GM19468 (cell line): ENCODE results near the gene LTB4R.
A peak's percentile ranks its signal among the peaks of the same experiment; 100 is the strongest.

ENCODE experiments used
- ATAC-seq: cut with Tn5 transposase; IDR thresholded peaks from one replicate; pipeline ENCODE4 v1.9.1; 2021; ENCODE audit warnings: mild to moderate bottlenecking, moderate library complexity, moderate number of reproducible peaks; ENCODE audit not compliant: unreplicated experiment; ENCODE audit errors: extremely low read depth

The LTB4R gene

GRCh38 chr14:24310646-24311604, at the start of gene LTB4R:
LTB4R (plus strand) TSS chr14:24311502; CDS start chr14:24315652, 4,150 bp downstream.
- peak; percentile 44 for ATAC-seq

GRCh38 chr14:24261969-24262327, 49.4 kb upstream of the LTB4R start:
- ATAC-seq, result no peak

GRCh38 chr14:24262821-24263733, 48.2 kb upstream of the LTB4R start, which contains the start of gene TGM1:
TGM1 (minus strand) TSS chr14:24263177; CDS start chr14:24262352, 825 bp downstream.
- ATAC-seq, result no peak

GRCh38 chr14:24263848-24264247, 47.5 kb upstream of the LTB4R start:
- ATAC-seq, result no peak

GRCh38 chr14:24264298-24264697, 47.0 kb upstream of the LTB4R start:
- no peak for ATAC-seq

- ATAC-seq, result no peak
Measured at GRCh38 chr14:24266344-24267244, 44.7 kb upstream of the LTB4R start.

GRCh38 chr14:24267516-24267915, 43.8 kb upstream of the LTB4R start:
- ATAC-seq, result no peak

- no peak for ATAC-seq
Measured at GRCh38 chr14:24268225-24268624, 43.1 kb upstream of the LTB4R start.

GRCh38 chr14:24269368-24269767, 41.9 kb upstream of the LTB4R start:
- no peak for ATAC-seq

- ATAC-seq, result no peak
Measured at GRCh38 chr14:24269910-24270536, 41.3 kb upstream of the LTB4R start.

- no peak for ATAC-seq
Measured at GRCh38 chr14:24270537-24271133, 40.7 kb upstream of the LTB4R start.

- ATAC-seq, result peak; percentile 90
Measured at GRCh38 chr14:24271134-24271833, 40.0 kb upstream of the LTB4R start, which contains the start of gene RABGGTA. RABGGTA (minus strand) TSS chr14:24271597; CDS start chr14:24271115, 482 bp downstream.

- no peak for ATAC-seq
Measured at GRCh38 chr14:24271834-24272263, 39.5 kb upstream of the LTB4R start.

GRCh38 chr14:24272467-24272866, 38.8 kb upstream of the LTB4R start:
- no peak for ATAC-seq

- ATAC-seq, result no peak
Measured at GRCh38 chr14:24273422-24273998, 37.8 kb upstream of the LTB4R start.

GRCh38 chr14:24274101-24274543, 37.2 kb upstream of the LTB4R start:
- no peak for ATAC-seq

- ATAC-seq, result no peak
Measured at GRCh38 chr14:24277071-24277470, 34.2 kb upstream of the LTB4R start.
